ENCODE measurements around the gene CAMSAP1.

DNA sequence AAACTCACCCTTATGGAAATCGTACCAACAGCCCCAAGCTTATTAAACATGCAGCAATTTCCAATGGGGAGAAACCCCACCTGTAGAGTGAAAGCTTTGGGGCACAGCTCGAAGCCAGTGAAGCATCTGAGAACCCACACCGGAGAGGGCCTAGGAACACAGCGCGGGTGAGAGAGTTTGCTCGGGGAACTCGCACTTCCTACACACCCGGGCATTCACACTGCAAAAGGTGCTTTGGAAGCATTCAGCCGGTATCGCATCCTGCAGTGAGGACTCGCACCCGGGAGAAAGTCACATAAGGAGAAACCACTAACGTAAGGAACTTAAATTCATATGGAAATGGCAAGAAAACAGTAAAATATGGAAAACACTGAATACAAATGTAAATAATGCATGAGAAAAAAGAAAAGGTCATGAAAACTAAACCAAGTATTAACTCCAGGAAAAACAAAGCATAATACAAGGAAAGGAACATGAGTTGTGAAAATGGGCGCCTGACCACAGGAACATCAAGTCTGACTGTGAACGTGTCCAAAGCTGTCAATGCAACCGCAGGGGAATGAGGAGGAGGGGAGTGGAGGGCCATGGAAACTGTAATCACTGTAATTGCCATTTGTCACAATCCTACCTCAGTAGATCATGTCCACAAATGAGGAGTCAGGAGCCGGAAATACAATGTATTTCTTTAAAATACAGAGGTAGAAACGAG, 28.7 kb downstream of the CAMSAP1 start:
- TF ChIP-seq, protein P1, sequence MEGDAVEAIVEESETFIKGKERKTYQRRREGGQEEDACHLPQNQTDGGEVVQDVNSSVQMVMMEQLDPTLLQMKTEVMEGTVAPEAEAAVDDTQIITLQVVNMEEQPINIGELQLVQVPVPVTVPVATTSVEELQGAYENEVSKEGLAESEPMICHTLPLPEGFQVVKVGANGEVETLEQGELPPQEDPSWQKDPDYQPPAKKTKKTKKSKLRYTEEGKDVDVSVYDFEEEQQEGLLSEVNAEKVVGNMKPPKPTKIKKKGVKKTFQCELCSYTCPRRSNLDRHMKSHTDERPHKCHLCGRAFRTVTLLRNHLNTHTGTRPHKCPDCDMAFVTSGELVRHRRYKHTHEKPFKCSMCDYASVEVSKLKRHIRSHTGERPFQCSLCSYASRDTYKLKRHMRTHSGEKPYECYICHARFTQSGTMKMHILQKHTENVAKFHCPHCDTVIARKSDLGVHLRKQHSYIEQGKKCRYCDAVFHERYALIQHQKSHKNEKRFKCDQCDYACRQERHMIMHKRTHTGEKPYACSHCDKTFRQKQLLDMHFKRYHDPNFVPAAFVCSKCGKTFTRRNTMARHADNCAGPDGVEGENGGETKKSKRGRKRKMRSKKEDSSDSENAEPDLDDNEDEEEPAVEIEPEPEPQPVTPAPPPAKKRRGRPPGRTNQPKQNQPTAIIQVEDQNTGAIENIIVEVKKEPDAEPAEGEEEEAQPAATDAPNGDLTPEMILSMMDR (IDR thresholded peaks at IDR 0.05; ENCODE audit: borderline replicate concordance, extremely low read depth, low read length, poor library complexity, severe bottlenecking) = no peak
- no peak for TF ChIP-seq EZH2 (IDR thresholded peaks at IDR 0.05; ENCODE audit: borderline replicate concordance, low read depth, low read length, severe bottlenecking)
